Measurements from ENCODE around the gene ZSCAN23.

DNA sequence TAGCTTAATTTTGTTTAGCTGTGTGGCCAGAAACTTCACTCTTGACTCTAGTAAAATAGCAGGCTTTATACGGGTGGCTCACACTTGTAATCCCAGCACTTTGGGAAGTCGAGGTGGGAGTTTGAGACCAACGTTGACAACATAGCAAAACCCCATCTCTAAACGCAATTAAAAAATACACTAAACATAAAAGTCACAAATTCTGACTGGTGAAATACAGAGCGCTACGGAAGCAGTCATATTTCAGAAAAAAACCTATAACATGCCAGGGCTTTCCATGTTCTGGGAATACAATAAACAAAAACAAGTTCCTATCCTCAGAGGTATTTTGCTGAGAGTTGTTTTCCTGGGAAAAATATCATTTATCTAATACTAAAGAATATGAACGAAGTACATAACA is 24.8 kb upstream of the ZSCAN23 start:
- TF ChIP-seq, protein P1, sequence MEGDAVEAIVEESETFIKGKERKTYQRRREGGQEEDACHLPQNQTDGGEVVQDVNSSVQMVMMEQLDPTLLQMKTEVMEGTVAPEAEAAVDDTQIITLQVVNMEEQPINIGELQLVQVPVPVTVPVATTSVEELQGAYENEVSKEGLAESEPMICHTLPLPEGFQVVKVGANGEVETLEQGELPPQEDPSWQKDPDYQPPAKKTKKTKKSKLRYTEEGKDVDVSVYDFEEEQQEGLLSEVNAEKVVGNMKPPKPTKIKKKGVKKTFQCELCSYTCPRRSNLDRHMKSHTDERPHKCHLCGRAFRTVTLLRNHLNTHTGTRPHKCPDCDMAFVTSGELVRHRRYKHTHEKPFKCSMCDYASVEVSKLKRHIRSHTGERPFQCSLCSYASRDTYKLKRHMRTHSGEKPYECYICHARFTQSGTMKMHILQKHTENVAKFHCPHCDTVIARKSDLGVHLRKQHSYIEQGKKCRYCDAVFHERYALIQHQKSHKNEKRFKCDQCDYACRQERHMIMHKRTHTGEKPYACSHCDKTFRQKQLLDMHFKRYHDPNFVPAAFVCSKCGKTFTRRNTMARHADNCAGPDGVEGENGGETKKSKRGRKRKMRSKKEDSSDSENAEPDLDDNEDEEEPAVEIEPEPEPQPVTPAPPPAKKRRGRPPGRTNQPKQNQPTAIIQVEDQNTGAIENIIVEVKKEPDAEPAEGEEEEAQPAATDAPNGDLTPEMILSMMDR (tag by site-specific recombination; IDR thresholded peaks at IDR 0.05) = no peak
- TF ChIP-seq, protein P2, sequence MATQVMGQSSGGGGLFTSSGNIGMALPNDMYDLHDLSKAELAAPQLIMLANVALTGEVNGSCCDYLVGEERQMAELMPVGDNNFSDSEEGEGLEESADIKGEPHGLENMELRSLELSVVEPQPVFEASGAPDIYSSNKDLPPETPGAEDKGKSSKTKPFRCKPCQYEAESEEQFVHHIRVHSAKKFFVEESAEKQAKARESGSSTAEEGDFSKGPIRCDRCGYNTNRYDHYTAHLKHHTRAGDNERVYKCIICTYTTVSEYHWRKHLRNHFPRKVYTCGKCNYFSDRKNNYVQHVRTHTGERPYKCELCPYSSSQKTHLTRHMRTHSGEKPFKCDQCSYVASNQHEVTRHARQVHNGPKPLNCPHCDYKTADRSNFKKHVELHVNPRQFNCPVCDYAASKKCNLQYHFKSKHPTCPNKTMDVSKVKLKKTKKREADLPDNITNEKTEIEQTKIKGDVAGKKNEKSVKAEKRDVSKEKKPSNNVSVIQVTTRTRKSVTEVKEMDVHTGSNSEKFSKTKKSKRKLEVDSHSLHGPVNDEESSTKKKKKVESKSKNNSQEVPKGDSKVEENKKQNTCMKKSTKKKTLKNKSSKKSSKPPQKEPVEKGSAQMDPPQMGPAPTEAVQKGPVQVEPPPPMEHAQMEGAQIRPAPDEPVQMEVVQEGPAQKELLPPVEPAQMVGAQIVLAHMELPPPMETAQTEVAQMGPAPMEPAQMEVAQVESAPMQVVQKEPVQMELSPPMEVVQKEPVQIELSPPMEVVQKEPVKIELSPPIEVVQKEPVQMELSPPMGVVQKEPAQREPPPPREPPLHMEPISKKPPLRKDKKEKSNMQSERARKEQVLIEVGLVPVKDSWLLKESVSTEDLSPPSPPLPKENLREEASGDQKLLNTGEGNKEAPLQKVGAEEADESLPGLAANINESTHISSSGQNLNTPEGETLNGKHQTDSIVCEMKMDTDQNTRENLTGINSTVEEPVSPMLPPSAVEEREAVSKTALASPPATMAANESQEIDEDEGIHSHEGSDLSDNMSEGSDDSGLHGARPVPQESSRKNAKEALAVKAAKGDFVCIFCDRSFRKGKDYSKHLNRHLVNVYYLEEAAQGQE (tag by site-specific recombination; IDR thresholded peaks at IDR 0.05) = no peak
- no peak for TF ChIP-seq SALL2 (tag by site-specific recombination; IDR thresholded peaks at IDR 0.05; ENCODE audit: borderline replicate concordance)
- no peak for TF ChIP-seq BCL11A (tag by site-specific recombination; IDR thresholded peaks at IDR 0.05; ENCODE audit: low read depth)
- TF ChIP-seq ZNF423 (tag by site-specific recombination; IDR thresholded peaks at IDR 0.05) = no peak
- TF ChIP-seq TCF7L2 (IDR thresholded peaks at IDR 0.05; ENCODE audit: borderline replicate concordance, low read depth, low read length) = no peak
- TF ChIP-seq ZNF416 (tag by site-specific recombination; IDR thresholded peaks at IDR 0.05) = no peak
